Dermis microvascular lymphatic vessel endothelial cell (primary cell): Measurements from ENCODE around the gene NUBP1. TPM values are rescaled to one million over a fixed set of nuclear protein-coding genes. Genes with fewer than 3 reads are reported as not detected.
A peak's percentile ranks its signal among the peaks of the same experiment; 100 is the strongest.
"Not testable (repeated sequence)": the region's sequence is repeated elsewhere in the genome, so short reads cannot be mapped to it uniquely, and the experiment has no call there.

Source experiments
- DNase-seq, 2 donors: peaks; one replicate each; pipeline versions ENCODE4 v3.0.0 to v3.0.0-alpha.2; 2010; ENCODE audit warnings: low read depth in 2 of 2
- total RNA-seq: library from RNA; depleted of rRNA; stranded (reverse); fragments of >200 nt; gene quantifications from 2 replicates; pipeline ENCODE4 v1.2.1, GENCODE V29; 2014

Gene NUBP1
- 26.2 and 32.6 TPM in 2 replicates for total RNA-seq

- peak; percentile 96 to 99 for DNase-seq
Observed at GRCh38 chr16:10743610-10744369, at the start of gene NUBP1. Gene NUBP1 (plus strand): TSS chr16:10743842. CDS start chr16:10743864, 22 bp downstream.

DNA sequence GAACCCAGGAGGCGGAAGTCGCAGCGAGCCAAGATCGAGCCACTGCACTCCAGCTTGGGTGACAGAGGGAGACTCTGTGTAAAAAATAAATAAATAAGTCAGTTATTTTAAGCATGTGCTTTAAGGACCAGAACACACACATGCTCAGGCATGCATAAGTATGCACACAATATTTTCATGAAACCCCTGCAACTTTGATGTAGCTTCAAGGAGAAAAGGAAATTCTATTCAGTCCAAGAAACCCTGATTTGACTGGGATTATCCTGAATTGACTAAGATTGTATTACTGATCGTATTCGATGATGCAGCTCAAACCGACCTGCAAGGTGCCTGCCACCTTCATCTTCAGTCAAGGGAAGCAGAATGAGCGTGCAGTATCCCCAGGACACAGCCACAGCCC, 49.8 kb upstream of the NUBP1 start:
- no peak for DNase-seq

DNA sequence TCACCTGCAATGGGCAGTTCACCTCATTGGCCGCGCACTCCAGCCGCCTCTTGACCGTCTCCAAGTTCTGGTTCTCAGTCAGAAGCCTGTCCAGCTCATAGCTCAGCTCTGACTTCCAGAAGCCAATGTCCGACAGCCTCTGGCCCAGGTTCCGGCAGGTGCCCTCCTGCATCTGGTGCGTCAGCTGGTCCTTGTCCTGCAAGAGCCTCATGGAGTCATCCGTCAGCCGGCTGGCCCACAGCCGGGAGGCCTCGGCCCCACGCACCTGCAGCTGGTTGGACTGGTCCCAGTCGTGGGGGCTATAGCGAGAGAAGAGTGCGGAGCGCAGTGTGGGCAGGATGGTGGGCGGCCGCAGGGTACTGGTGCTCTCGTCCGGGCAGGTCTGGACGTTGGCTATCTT, 49.3 kb upstream of the NUBP1 start:
- no peak for DNase-seq

DNA sequence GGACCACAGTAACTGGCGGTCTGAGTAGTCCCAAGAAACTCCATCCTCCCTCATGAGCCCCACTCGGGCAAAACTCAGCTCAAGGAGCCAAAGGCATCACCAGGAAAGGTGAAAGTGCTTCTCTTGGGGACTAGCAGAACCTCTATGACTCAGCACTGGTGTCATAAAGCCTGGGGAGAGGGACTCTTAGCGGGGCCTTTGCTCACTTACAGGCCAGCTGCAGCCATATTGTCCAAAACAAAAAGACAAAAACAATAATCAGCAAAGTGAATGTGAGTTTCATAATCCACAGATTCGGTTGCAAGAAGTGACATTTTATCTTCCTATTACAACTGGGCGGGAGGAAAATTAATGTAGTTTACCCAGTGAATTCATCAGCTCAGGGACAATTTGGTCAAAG, 48.8 kb upstream of the NUBP1 start, which contains the start of gene TEKT5:
TEKT5 (minus strand) TSS at position 101 of the 400 bp plus-strand sequence; CDS start at position 44, 57 bp downstream.
- no peak for DNase-seq

DNA sequence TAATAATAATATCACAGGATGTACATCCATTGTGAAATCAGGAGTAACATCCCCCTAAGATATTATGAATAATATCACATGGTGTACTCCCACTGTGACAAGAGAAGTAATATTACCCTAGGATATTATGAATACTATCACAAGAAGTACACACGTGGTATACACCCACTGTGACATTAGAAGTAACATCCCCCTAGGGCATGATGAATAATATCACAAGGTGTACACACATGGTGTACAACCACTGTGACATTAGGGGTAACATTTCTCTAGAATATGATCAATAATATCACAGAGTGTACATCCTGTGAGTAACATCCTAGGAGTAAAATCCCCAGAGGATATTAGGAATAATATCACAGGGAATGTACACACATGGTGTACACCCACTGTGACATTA, 43.9 kb upstream of the NUBP1 start:
- DNase-seq, result no peak

DNA sequence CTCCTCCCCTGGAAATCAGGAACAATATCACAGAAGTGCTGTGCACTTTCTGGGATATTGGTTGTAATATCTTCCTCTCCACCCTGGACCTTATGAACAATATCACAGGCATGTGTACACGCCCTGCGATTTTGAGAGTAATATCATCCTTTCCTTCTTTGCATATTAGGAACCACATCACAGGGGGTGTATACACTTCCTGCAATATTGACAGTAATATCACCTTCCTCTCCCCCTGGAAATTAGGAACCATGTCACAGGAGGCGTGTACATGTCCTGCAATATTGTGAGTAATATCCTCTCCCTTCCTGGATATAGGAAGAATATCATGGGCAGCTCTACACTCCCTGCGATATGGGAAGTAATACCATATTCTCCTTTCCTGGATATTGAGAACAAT, 34.7 kb upstream of the NUBP1 start:
- no peak for DNase-seq

GRCh38 chr16:10728003-10728887, 15.4 kb upstream of the NUBP1 start:
- DNase-seq, result no peak

- DNase-seq, result no peak
Observed at GRCh38 chr16:10729104-10730048, 14.3 kb upstream of the NUBP1 start.

- no peak for DNase-seq
Observed at GRCh38 chr16:10731790-10732189, 11.9 kb upstream of the NUBP1 start.

GRCh38 chr16:10737068-10737625, 6.5 kb upstream of the NUBP1 start:
- peak; percentile 48 to 67 for DNase-seq

GRCh38 chr16:10738231-10739077, 5.2 kb upstream of the NUBP1 start:
- DNase-seq, result peak; percentile 59 to 74

- DNase-seq, result no peak
Observed at GRCh38 chr16:10740000-10740844, 3.4 kb upstream of the NUBP1 start.

GRCh38 chr16:10740845-10741208, 2.8 kb upstream of the NUBP1 start:
- DNase-seq, result no peak

DNA sequence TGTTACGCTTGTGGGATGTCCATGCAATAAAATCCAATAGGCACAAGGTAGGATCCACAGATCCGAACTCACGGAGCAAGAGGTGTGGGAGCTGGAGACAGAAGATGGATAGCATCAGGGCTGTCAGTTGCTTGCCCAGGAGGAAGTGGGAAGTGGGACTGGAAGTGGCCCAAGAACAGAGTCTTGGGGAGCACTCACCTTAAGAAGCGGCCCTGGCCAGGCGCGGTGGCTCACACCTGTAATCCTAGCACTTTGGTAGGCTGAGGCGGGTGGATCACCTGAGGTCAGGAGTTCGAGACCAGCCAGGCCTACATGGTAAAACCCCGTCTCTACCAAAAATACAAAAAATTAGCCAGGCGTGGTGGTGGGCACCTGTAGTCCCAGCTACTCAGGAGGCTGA, 2.4 kb upstream of the NUBP1 start:
- not testable (repeated sequence) for DNase-seq

GRCh38 chr16:10741844-10742243, 1.8 kb upstream of the NUBP1 start:
- no peak for DNase-seq

- DNase-seq, result no peak
Observed at GRCh38 chr16:10743227-10743609, 424 bp upstream of the NUBP1 start.

DNA sequence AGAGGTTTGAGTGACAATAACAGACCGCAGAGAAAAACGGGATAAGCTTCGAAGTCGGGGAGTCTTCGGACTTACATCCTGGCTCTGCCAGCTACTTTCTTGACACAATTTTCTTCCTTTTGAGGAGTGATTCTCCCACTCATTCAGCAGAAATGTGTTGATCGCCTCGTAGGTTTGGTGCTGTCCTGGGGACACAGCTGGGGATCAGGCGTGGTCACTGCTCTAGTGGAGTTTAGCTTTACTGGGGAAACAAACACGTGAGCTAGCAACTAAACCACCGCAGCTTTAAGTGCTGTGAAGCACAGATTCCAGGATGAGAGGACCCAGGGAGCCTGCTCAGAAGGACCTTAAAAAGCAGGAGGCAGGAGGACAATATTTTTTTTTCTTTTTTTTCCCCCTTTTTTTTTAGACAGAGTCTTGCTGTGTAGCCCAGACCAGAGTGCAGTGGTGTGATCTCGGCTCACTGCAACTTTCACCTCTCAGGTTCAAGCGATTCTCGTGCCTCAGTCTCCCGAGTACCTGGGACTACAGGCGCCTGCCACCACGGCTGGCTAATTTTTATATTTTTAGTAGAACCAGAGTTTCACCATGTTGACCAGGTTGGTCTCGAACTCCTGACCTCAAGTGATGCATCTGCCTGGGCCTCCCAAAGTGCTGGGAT, 858 bp downstream of the NUBP1 start:
- no peak for DNase-seq

- DNase-seq, result no peak
Observed at GRCh38 chr16:10745841-10746240, 2.2 kb downstream of the NUBP1 start.

- no peak for DNase-seq
Observed at GRCh38 chr16:10750793-10751192, 7.2 kb downstream of the NUBP1 start.
